ENCODE measurements around the gene CCDC97. TPM values are rescaled to one million over a fixed set of nuclear protein-coding genes. Genes with fewer than 3 reads are reported as not detected.

Gene CCDC97
- total and polyA plus RNA-seq, 4 donors = 8.8 to 37.6 (median 26.6) TPM

DNA sequence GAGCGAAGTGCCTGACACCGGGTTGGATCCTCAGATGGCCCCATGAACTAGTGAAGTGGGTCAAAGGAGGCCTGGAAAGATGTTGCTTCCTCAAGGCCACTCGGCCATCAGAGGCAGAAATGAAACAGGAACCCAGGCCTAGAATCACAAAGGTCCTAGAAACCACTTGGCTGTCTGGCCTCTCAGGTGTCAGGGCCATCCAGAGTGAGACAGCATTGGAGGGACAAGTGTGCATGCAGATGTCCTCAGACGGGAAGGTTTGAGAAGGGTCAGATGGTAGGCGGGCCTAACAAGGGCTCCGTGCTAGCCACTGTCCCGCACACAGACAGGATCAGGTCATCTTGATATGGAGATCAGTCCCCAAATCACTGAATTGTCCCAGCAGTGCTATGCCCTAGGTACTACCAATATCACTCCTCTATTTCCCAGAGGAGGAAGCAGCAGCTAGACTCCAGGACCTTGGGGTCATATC is 14.3 kb downstream of the CCDC97 start:
- H3K9me3 ChIP-seq (ENCODE audit: control insufficient read depth, insufficient read depth, low read length) = no peaks in the 10 kb centered on the region
- no peak overlapping the region for H3K4me3 ChIP-seq (ENCODE audit: low read depth, low read length)
- no peak for DNase-seq (ENCODE audit: low read depth in 4 of 6, low spot score in 6 of 6)
- H3K27ac ChIP-seq (ENCODE audit: low read depth, low read length) = peak overlapping the region; percentile 10
- peaks cover 5% of the 10 kb centered on the region for H3K27me3 ChIP-seq (ENCODE audit: control insufficient read depth, insufficient read depth, low read length)
- 72% methylated on average over 7 of the region's 7 CpGs for WGBS (ENCODE audit: insufficient coverage)
- peaks cover 53% of the 10 kb centered on the region for H3K36me3 ChIP-seq (ENCODE audit: control insufficient read depth, insufficient read depth, low read length)
- H3K4me1 ChIP-seq (ENCODE audit: control insufficient read depth, insufficient read depth, low read length) = peaks cover 74% of the 10 kb centered on the region

DNA sequence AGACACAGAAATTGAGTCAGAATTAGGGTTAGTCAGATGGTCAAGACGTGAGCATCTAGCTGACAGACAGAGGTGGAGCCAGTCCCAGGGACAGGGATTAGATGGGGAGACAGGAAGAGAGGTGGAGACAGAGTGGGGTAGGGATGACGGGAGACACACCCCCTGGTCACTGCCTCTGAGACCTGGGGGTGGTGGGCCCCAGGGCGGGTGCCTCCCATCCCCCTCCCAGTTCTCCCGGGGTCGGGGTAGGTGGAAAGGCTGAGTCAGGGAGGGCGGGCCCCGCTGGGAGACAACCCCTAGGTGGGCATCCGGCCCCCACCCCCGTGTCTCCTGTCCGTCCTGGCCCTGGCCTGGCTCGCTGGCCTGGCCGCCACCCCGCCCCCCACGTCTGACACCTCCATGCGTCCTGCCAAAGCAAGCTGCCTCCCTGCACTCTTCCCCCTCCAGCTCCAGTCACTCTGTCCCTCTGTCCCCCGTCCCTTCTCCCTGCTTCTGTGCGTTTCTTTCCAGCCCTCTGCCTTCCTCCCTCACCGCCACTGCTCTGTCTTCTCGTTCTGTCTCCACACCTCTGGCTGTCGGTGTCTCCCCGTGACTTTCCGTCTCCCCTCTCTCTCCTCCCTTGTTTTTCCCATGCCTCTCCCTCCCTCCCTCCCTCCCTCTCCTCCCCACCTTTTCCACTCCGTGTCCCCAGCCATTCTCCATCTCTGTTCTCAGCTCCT is 15.1 kb downstream of the CCDC97 start:
- no peak overlapping the region for H3K4me3 ChIP-seq (ENCODE audit: low read depth, low read length)
- peak in 2 of 6 donors; percentile 46 to 70 for DNase-seq (ENCODE audit: low read depth in 4 of 6, low spot score in 6 of 6)
- H3K4me1 ChIP-seq (ENCODE audit: control insufficient read depth, insufficient read depth, low read length) = peaks cover 74% of the 10 kb centered on the region
- H3K27ac ChIP-seq (ENCODE audit: low read depth, low read length) = peak overlapping the region; percentile 67
- WGBS (ENCODE audit: insufficient coverage) = 3% methylated on average over 21 of the region's 23 CpGs
- H3K36me3 ChIP-seq (ENCODE audit: control insufficient read depth, insufficient read depth, low read length) = peaks cover 45% of the 10 kb centered on the region
- H3K27me3 ChIP-seq (ENCODE audit: control insufficient read depth, insufficient read depth, low read length) = peaks cover 5% of the 10 kb centered on the region
- no peaks in the 10 kb centered on the region for H3K9me3 ChIP-seq (ENCODE audit: control insufficient read depth, insufficient read depth, low read length)

DNA sequence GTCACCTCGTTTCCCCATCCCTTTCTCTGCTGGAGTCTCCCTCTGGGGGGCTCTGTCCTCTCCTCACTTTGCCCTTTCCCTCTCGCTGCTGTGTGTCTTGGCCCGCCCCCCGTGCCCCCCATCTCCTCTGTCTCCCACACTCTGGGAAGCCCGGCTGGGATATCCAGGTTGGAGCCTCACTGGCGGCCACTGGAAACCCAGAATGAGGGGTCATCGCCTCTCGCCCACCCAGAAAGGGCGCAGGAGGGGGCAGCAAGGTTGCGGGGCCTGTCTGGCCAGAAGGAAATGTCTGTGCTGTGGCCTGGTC is 15.6 kb downstream of the CCDC97 start:
- Histone ChIP-seq H3K36me3 (ENCODE audit: control insufficient read depth, insufficient read depth, low read length) (peaks cover 41% of the 10 kb centered on the region), H3K27me3 (ENCODE audit: control insufficient read depth, insufficient read depth, low read length) (peaks cover 5% of the 10 kb centered on the region), H3K9me3 (ENCODE audit: control insufficient read depth, insufficient read depth, low read length) (no peaks in the 10 kb centered on the region), H3K4me3 (ENCODE audit: low read depth, low read length) (peak overlapping the region; percentile 19), H3K4me1 (ENCODE audit: control insufficient read depth, insufficient read depth, low read length) (peaks cover 79% of the 10 kb centered on the region), H3K27ac (ENCODE audit: low read depth, low read length) (peak overlapping the region; percentile 67)
- 3% methylated on average over 10 of the region's 10 CpGs for WGBS (ENCODE audit: insufficient coverage)
- DNase-seq (ENCODE audit: low read depth in 4 of 6, low spot score in 6 of 6) = no peak

DNA sequence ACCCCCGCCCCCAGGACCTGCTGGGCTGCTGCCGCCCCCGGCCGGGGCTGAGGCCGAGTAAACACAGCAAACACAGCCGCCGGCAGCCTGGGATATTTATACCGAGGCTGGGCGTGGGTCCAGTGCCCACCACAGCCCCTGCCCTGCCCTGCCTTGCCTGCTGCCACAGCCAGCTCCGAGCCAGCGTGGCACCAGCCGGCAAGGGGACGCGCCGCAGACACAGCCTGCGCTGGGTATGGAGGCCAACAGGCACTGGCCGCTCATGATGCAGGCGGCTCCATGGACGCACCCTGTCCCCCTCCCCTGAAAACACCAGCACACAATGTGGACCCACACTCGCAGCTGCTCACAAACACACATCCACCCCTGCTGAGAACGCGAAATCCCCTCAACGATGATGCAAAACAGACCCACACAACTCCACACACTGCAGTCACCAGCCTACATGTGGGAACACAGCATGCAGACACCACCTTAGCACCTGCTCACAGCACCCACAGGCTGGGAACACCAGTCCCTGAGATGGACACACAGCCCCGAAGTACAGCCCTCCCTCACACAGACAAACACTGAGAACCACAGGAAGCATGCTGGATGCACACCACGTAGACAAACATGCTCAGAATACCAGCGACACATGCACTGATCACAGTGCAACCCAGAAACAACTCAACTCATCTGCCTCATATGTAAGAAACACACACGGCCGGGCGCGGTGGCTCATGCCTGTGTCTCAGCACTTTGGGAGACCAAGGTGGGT is 16.2 kb downstream of the CCDC97 start:
- Histone ChIP-seq H3K4me3 (ENCODE audit: low read depth, low read length) (peak overlapping the region; percentile 19), H3K27me3 (ENCODE audit: control insufficient read depth, insufficient read depth, low read length) (peaks cover 5% of the 10 kb centered on the region), H3K4me1 (ENCODE audit: control insufficient read depth, insufficient read depth, low read length) (peaks cover 83% of the 10 kb centered on the region), H3K9me3 (ENCODE audit: control insufficient read depth, insufficient read depth, low read length) (no peaks in the 10 kb centered on the region), H3K27ac (ENCODE audit: low read depth, low read length) (peak overlapping the region; percentile 67), H3K36me3 (ENCODE audit: control insufficient read depth, insufficient read depth, low read length) (peaks cover 35% of the 10 kb centered on the region)
- 6% methylated on average over 25 of the region's 30 CpGs for WGBS (ENCODE audit: insufficient coverage)
- peak in 2 of 6 donors; percentile 60 to 69 for DNase-seq (ENCODE audit: low read depth in 4 of 6, low spot score in 6 of 6)

DNA sequence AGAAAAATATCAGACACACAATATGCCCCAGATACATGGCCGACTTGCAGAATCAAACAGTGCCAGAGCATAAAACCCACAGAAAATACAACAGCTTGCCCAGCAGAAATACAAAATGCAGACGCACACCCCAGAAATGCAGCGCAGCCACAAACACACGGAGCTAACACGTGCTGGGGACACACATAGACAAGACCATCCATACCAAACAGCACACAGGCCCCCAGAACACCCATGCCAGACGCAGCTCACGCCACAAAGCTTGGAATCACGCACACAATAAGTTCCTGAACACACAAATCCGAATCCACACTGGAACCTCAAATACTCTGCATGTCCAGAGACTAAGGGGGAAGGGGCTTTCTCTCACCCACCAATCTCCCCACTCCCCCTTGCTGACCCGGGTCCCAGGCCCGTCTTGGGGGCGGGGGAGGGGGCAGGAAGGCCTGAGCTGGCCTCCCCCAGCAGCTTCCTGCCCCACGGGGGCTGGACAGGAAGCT is 17.2 kb downstream of the CCDC97 start:
- Histone ChIP-seq H3K27ac (ENCODE audit: low read depth, low read length) (peak overlapping the region; percentile 1), H3K27me3 (ENCODE audit: control insufficient read depth, insufficient read depth, low read length) (peaks cover 5% of the 10 kb centered on the region), H3K9me3 (ENCODE audit: control insufficient read depth, insufficient read depth, low read length) (no peaks in the 10 kb centered on the region), H3K4me1 (ENCODE audit: control insufficient read depth, insufficient read depth, low read length) (peaks cover 77% of the 10 kb centered on the region), H3K4me3 (ENCODE audit: low read depth, low read length) (no peak overlapping the region), H3K36me3 (ENCODE audit: control insufficient read depth, insufficient read depth, low read length) (peaks cover 31% of the 10 kb centered on the region)
- DNase-seq (ENCODE audit: low read depth in 4 of 6, low spot score in 6 of 6) = peak in 1 of 6 donors; percentile 6
- WGBS (ENCODE audit: insufficient coverage) = 30% methylated on average over 11 of the region's 13 CpGs

DNA sequence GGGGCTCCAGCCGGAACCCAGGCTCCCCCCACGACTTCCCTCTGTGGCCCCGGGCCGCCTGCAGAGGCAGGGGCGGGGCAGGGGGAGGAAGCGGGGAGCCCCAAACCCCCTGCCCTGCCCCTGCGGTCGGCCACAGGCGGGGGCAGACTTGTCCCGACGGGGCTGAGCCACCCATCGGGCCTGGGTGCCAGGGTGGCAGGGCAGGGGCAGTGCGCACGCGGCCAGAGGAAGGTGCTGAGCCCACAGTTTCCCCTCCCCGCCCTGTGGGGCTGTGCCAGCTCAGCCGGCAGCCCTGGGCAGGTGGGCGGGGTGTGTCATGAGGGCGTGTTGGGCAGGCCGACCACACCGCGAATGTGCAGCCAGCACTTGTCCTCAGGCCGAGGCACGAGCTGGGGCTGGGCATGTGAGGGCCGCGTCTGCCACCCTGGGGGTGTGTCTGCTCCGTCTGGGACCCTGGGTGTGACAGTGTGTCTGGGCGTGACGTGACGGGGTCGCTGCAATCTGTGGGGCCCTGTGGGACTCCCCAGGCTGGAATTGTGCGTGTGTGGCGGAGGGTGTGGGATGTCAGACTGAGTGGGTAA is 17.7 kb downstream of the CCDC97 start:
- Histone ChIP-seq H3K27me3 (ENCODE audit: control insufficient read depth, insufficient read depth, low read length) (peaks cover 5% of the 10 kb centered on the region), H3K9me3 (ENCODE audit: control insufficient read depth, insufficient read depth, low read length) (no peaks in the 10 kb centered on the region), H3K4me3 (ENCODE audit: low read depth, low read length) (no peak overlapping the region), H3K36me3 (ENCODE audit: control insufficient read depth, insufficient read depth, low read length) (peaks cover 26% of the 10 kb centered on the region), H3K27ac (ENCODE audit: low read depth, low read length) (peak overlapping the region; percentile 1), H3K4me1 (ENCODE audit: control insufficient read depth, insufficient read depth, low read length) (peaks cover 72% of the 10 kb centered on the region)
- WGBS (ENCODE audit: insufficient coverage) = 30% methylated on average over 33 of the region's 33 CpGs
- DNase-seq (ENCODE audit: low read depth in 4 of 6, low spot score in 6 of 6) = no peak

DNA sequence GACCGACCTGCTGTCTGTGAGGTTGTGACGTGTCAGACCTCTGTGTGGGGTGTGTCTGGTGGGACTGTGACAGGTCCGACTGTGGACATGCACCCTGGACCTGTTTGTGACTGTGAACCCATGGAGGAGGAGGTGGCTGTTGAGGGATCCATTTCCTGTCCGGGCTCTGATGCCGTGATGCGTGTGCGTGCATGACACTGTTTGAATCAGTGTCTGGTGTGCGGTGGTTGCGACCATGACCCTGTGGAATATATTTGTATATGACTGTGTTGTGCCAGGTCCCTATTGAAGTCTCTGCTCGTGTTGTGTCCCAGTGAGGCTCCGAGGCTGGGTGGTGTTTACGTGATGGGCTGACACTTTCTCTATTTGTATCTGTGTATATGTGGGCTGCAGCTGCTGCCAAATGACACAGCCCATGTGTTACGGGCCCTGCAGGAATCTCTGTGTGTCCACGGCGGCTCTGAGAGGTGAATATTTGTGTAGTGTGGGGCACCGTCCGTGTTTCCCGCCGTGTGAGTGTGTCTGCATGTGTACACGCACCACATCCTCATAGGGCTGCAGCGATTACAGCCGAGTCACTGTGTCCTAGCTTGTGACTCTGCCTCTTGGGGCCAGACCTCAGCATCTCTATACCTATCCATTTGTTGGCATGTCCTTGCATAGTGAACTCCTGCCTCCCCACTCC is 18.3 kb downstream of the CCDC97 start:
- no peaks in the 10 kb centered on the region for H3K9me3 ChIP-seq (ENCODE audit: control insufficient read depth, insufficient read depth, low read length)
- 75% methylated on average over 21 of the region's 22 CpGs for WGBS (ENCODE audit: insufficient coverage)
- H3K4me1 ChIP-seq (ENCODE audit: control insufficient read depth, insufficient read depth, low read length) = peaks cover 67% of the 10 kb centered on the region
- H3K4me3 ChIP-seq (ENCODE audit: low read depth, low read length) = no peak overlapping the region
- peaks cover 5% of the 10 kb centered on the region for H3K27me3 ChIP-seq (ENCODE audit: control insufficient read depth, insufficient read depth, low read length)
- no peak overlapping the region for H3K27ac ChIP-seq (ENCODE audit: low read depth, low read length)
- peaks cover 20% of the 10 kb centered on the region for H3K36me3 ChIP-seq (ENCODE audit: control insufficient read depth, insufficient read depth, low read length)
- no peak for DNase-seq (ENCODE audit: low read depth in 4 of 6, low spot score in 6 of 6)

DNA sequence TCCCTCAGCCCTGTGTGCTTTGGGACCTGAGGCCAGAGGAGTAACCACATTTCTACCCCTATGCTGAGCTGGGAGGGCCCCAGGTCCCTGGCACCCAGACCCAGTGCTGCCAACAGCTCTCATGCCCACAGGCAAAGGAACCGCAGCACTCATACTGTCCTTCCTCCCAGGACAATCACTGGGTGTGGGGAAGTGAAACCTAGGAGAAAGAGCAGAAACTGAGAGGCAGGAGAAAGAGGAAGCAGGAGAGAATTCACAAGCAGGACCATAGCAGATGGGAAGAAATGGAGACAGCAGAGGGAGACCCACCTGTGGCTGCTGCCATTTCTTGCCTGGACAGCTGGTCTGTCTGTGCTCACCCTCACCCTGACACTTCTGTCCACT is 18.9 kb downstream of the CCDC97 start:
- no peak for DNase-seq (ENCODE audit: low read depth in 4 of 6, low spot score in 6 of 6)
- no CpG with 5 or more reads among the region's 1 CpG for WGBS (ENCODE audit: insufficient coverage)
- peaks cover 5% of the 10 kb centered on the region for H3K27me3 ChIP-seq (ENCODE audit: control insufficient read depth, insufficient read depth, low read length)
- H3K4me1 ChIP-seq (ENCODE audit: control insufficient read depth, insufficient read depth, low read length) = peaks cover 61% of the 10 kb centered on the region
- H3K9me3 ChIP-seq (ENCODE audit: control insufficient read depth, insufficient read depth, low read length) = no peaks in the 10 kb centered on the region
- no peak overlapping the region for H3K4me3 ChIP-seq (ENCODE audit: low read depth, low read length)
- H3K27ac ChIP-seq (ENCODE audit: low read depth, low read length) = no peak overlapping the region
- H3K36me3 ChIP-seq (ENCODE audit: control insufficient read depth, insufficient read depth, low read length) = peaks cover 15% of the 10 kb centered on the region

DNA sequence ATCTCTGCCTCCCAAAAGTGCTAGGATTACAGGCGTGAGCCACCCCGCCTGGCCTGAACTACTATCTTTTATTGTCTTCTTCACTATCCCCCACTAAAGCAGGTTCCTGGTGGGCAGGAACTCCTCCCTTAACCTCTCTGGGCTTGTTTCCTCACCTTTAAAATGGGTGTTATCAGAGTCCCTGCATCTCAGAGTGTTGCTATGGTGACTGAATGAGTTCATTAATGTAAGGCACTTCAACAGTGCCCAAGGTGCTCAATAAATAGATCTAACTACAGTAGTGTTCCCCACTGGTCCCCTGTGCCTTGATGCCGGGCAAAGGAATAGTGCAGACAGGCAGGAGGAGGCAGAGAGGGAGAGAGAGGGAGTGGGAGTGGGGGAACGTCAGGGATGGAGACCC is 20.5 kb downstream of the CCDC97 start:
- WGBS (ENCODE audit: insufficient coverage) = 71% methylated on average over 4 of the region's 4 CpGs
- DNase-seq (ENCODE audit: low read depth in 4 of 6, low spot score in 6 of 6) = peak in 1 of 6 donors; percentile 69
- no peak overlapping the region for H3K27ac ChIP-seq (ENCODE audit: low read depth, low read length)

More for the DNA sequence above, 20.5 kb downstream of the CCDC97 start:
- Histone ChIP-seq H3K4me1 (ENCODE audit: control insufficient read depth, insufficient read depth, low read length) (peaks cover 45% of the 10 kb centered on the region), H3K9me3 (ENCODE audit: control insufficient read depth, insufficient read depth, low read length) (no peaks in the 10 kb centered on the region), H3K36me3 (ENCODE audit: control insufficient read depth, insufficient read depth, low read length) (peaks cover 12% of the 10 kb centered on the region), H3K4me3 (ENCODE audit: low read depth, low read length) (no peak overlapping the region), H3K27me3 (ENCODE audit: control insufficient read depth, insufficient read depth, low read length) (peaks cover 5% of the 10 kb centered on the region)

Measured in spinal cord (tissue), 10 donors.